Smooth muscle cell (in vitro differentiated cells): ENCODE measurements around the gene OAS2. TPM values are rescaled to one million over a fixed set of nuclear protein-coding genes. Genes with fewer than 3 reads are reported as not detected.

Experiments used
- DNase-seq: peaks from one replicate; lab custom pipeline; 2025; ENCODE audit not compliant: unreplicated experiment; lab: John Stamatoyannopoulos, UW
- H2AFZ ChIP-seq: fragments of 200-600 bp; sonication (generic); 2 replicates; pipeline ENCODE4 v1.6.0; 2016; ENCODE audit warnings: antibody characterized with exemption, low read depth, mild to moderate bottlenecking
- H3F3A ChIP-seq: fragments of 200-600 bp; sonication (generic); 2 replicates; pipeline ENCODE4 v1.6.0; 2017; ENCODE audit warnings: antibody characterized with exemption, low read depth
- H3K27ac ChIP-seq: fragments of 200-600 bp; sonication (generic); 2 replicates; pipeline ENCODE4 v1.5.1; 2016; ENCODE audit warnings: low read depth, mild to moderate bottlenecking
- H3K27me3 ChIP-seq: fragments of 200-600 bp; sonication (generic); 2 replicates; pipeline ENCODE4 v1.6.1; 2016; ENCODE audit warnings: low read depth, mild to moderate bottlenecking
- H3K36me3 ChIP-seq: fragments of 200-600 bp; sonication (generic); 2 replicates; pipeline ENCODE4 v1.5.1; 2016; ENCODE audit warnings: low read depth
- H3K4me1 ChIP-seq: fragments of 200-600 bp; sonication (generic); 2 replicates; pipeline ENCODE4 v1.5.1; 2016; ENCODE audit warnings: low read depth
- H3K4me2 ChIP-seq: fragments of 200-600 bp; sonication (generic); 2 replicates; pipeline ENCODE4 v1.6.0; 2016; ENCODE audit warnings: mild to moderate bottlenecking
- H3K4me3 ChIP-seq: fragments of 200-600 bp; sonication (generic); 2 replicates; pipeline ENCODE4 v1.5.1; 2016; ENCODE audit warnings: mild to moderate bottlenecking
- H3K79me2 ChIP-seq: fragments of 200-600 bp; sonication (generic); 2 replicates; pipeline ENCODE4 v1.6.0; 2016; ENCODE audit warnings: low read depth, mild to moderate bottlenecking
- H3K9ac ChIP-seq: fragments of 200-600 bp; sonication (generic); 2 replicates; pipeline ENCODE4 v1.6.0; 2016; ENCODE audit warnings: low read depth
- H3K9me3 ChIP-seq: fragments of 200-600 bp; sonication (generic); replicated peaks from 2 replicates; pipeline ENCODE4 v1.5.1; 2016; ENCODE audit warnings: low read depth
- H4K20me1 ChIP-seq: fragments of 200-600 bp; sonication (generic); 2 replicates; pipeline ENCODE4 v1.6.0; 2016; ENCODE audit warnings: low read depth
- CTCF ChIP-seq: fragments of 200-600 bp; sonication (generic); IDR thresholded peaks from 2 replicates; pipeline ENCODE4 v1.5.1; 2017; ENCODE audit warnings: borderline replicate concordance, mild to moderate bottlenecking, antibody characterized with exemption; ENCODE audit not compliant: insufficient read depth, poor library complexity, severe bottlenecking
- WGBS: methylation state at CpG from one replicate; pipeline ENCODE4 v1.1.7; 2016; ENCODE audit warnings: low lambda C conversion rate; 5-methylcytosine and 5-hydroxymethylcytosine counted together
- polyA plus RNA-seq: library from polyadenylated mRNA; unstranded; fragments of >200 nt; fragmentation: Nextera tagmentation; extraction: Ambion mirVana; gene quantifications from 2 replicates; pipeline ENCODE4 v1.2.1, GENCODE V29; 2016
- total RNA-seq: library from RNA; depleted of rRNA; stranded (reverse); fragments of >200 nt; gene quantifications from 2 replicates; pipeline ENCODE4 v1.2.3, GENCODE V29; 2014

OAS2 gene
- total and polyA plus RNA-seq, 2 experiments from 2014 or later: not detected

- H3K27ac ChIP-seq: no peak overlapping the region
- no peak overlapping the region for H2AFZ ChIP-seq
- H3F3A ChIP-seq: no peaks in the 10 kb centered on the region
- 91% methylated on average over 9 of the region's 9 CpGs for WGBS
- no peaks in the 10 kb centered on the region for H4K20me1 ChIP-seq
- H3K9me3 ChIP-seq: no peaks in the 10 kb centered on the region
- no peaks in the 10 kb centered on the region for H3K79me2 ChIP-seq
- H3K27me3 ChIP-seq: peaks cover 20% of the 10 kb centered on the region
- no peak for DNase-seq
- no peak overlapping the region for H3K9ac ChIP-seq
- no peaks in the 10 kb centered on the region for H3K4me1 ChIP-seq
- H3K4me2 ChIP-seq: no peak overlapping the region
- no peak for TF ChIP-seq CTCF
- H3K36me3 ChIP-seq: no peaks in the 10 kb centered on the region
- H3K4me3 ChIP-seq: no peak overlapping the region
These were observed 36.2 kb downstream of the OAS2 start for GRCh38 chr12:113014565-113014964.

GRCh38 chr12:113016796-113017195 is 38.5 kb downstream of the OAS2 start:
- Histone ChIP-seq H2AFZ (no peak overlapping the region), H3K4me2 (no peak overlapping the region), H3K36me3 (no peaks in the 10 kb centered on the region), H3K27ac (no peak overlapping the region), H3K27me3 (peaks cover 27% of the 10 kb centered on the region), H4K20me1 (no peaks in the 10 kb centered on the region), H3K4me1 (no peaks in the 10 kb centered on the region), H3K9ac (no peak overlapping the region), H3K9me3 (no peaks in the 10 kb centered on the region), H3K79me2 (no peaks in the 10 kb centered on the region), H3K4me3 (no peak overlapping the region), H3F3A (no peaks in the 10 kb centered on the region)
- DNase-seq: no peak
- TF ChIP-seq CTCF: no peak
- 90% methylated on average over 5 of the region's 5 CpGs for WGBS

GRCh38 chr12:113019025-113019424 is 40.7 kb downstream of the OAS2 start:
- Histone ChIP-seq H3K36me3 (no peaks in the 10 kb centered on the region), H3K9me3 (no peaks in the 10 kb centered on the region), H3K4me3 (no peak overlapping the region), H3F3A (no peaks in the 10 kb centered on the region), H3K9ac (no peak overlapping the region), H3K27ac (no peak overlapping the region), H3K4me1 (no peaks in the 10 kb centered on the region), H3K27me3 (peaks cover 27% of the 10 kb centered on the region), H2AFZ (no peak overlapping the region), H3K79me2 (no peaks in the 10 kb centered on the region), H3K4me2 (no peak overlapping the region), H4K20me1 (no peaks in the 10 kb centered on the region)
- TF ChIP-seq CTCF: no peak
- no peak for DNase-seq
- WGBS: 63% methylated on average over 4 of the region's 4 CpGs

GRCh38 chr12:113021500-113021899 is 43.2 kb downstream of the OAS2 start:
- no peaks in the 10 kb centered on the region for H3K79me2 ChIP-seq
- no peaks in the 10 kb centered on the region for H3K36me3 ChIP-seq
- no peak for TF ChIP-seq CTCF
- no peak for DNase-seq
- H3K4me1 ChIP-seq: no peaks in the 10 kb centered on the region
- H3K9me3 ChIP-seq: no peaks in the 10 kb centered on the region
- no peak overlapping the region for H3K9ac ChIP-seq
- H2AFZ ChIP-seq: no peak overlapping the region
- H3F3A ChIP-seq: no peaks in the 10 kb centered on the region
- no peaks in the 10 kb centered on the region for H4K20me1 ChIP-seq
- peaks cover 17% of the 10 kb centered on the region for H3K27me3 ChIP-seq
- no peak overlapping the region for H3K4me3 ChIP-seq
- 85% methylated on average over 1 of the region's 1 CpG for WGBS
- no peak overlapping the region for H3K27ac ChIP-seq
- H3K4me2 ChIP-seq: no peak overlapping the region
